ENCODE measurements around the gene MTM1.

The MTM1 gene

GRCh38 chrX:150635952-150636351, 67.5 kb downstream of the MTM1 start:
- no peak overlapping the region for H3K4me3 ChIP-seq (ENCODE audit: low read length)
- no peak for TF ChIP-seq CTCF (conservative IDR thresholded peaks at IDR 0.05; ENCODE audit: low read length)
- DNase-seq (ENCODE audit: low read depth), result peak; percentile 74

GRCh38 chrX:150642423-150642822, 74.0 kb downstream of the MTM1 start:
- no peak for DNase-seq (ENCODE audit: low read depth)
- H3K4me3 ChIP-seq (ENCODE audit: low read length), result no peak overlapping the region
- no peak for TF ChIP-seq CTCF (conservative IDR thresholded peaks at IDR 0.05; ENCODE audit: low read length)

- TF ChIP-seq CTCF (conservative IDR thresholded peaks at IDR 0.05; ENCODE audit: low read length), result peak; percentile 23
- no peak overlapping the region for H3K4me3 ChIP-seq (ENCODE audit: low read length)
- peak; percentile 2 for DNase-seq (ENCODE audit: low read depth)
Measured at GRCh38 chrX:150643271-150643670, 74.8 kb downstream of the MTM1 start.

- TF ChIP-seq CTCF (conservative IDR thresholded peaks at IDR 0.05; ENCODE audit: low read length), result no peak
- H3K4me3 ChIP-seq (ENCODE audit: low read length), result no peak overlapping the region
- DNase-seq (ENCODE audit: low read depth), result no peak
Measured at GRCh38 chrX:150643958-150644357, 75.5 kb downstream of the MTM1 start.

- TF ChIP-seq CTCF (conservative IDR thresholded peaks at IDR 0.05; ENCODE audit: low read length), result no peak
- DNase-seq (ENCODE audit: low read depth), result no peak
- H3K4me3 ChIP-seq (ENCODE audit: low read length), result no peak overlapping the region
Measured at GRCh38 chrX:150644422-150644821, 76.0 kb downstream of the MTM1 start.

- no peak for DNase-seq (ENCODE audit: low read depth)
- H3K4me3 ChIP-seq (ENCODE audit: low read length), result no peak overlapping the region
- no peak for TF ChIP-seq CTCF (conservative IDR thresholded peaks at IDR 0.05; ENCODE audit: low read length)
Measured at GRCh38 chrX:150647331-150647730, 78.9 kb downstream of the MTM1 start.

- no peak overlapping the region for H3K4me3 ChIP-seq (ENCODE audit: low read length)
- no peak for DNase-seq (ENCODE audit: low read depth)
- no peak for TF ChIP-seq CTCF (conservative IDR thresholded peaks at IDR 0.05; ENCODE audit: low read length)
Measured at GRCh38 chrX:150648296-150648940, 80.0 kb downstream of the MTM1 start.
